Gastrocnemius medialis (tissue), 4 donors: Measurements from ENCODE around the gene PITHD1. TPM values are rescaled to one million over a fixed set of nuclear protein-coding genes. Genes with fewer than 3 reads are reported as not detected.
"Not testable (repeated sequence)": the region's sequence is repeated elsewhere in the genome, so short reads cannot be mapped to it uniquely, and the experiment has no call there.

Experiments used
- ATAC-seq, 2 donors: fragments of 150-250 bp; one replicate each; pipeline ENCODE4 v1.9.1; 2016
- DNase-seq, 2 donors: peaks; one replicate each; pipeline ENCODE4 v3.0.0-alpha.2; 2019
- H3K27ac ChIP-seq, 4 donors: fragments of 200-600 bp; sonication (generic); 1 replicate in 1 of 4; 2 replicates in 3 of 4; pipeline ENCODE4 v1.5.1; 2016 to 2018; ENCODE audit warnings: mild to moderate bottlenecking in 2 of 4, moderate library complexity in 1 of 4
- H3K27me3 ChIP-seq, 3 donors: fragments of 200-600 bp; sonication (generic) in 2 of 3; 1 replicate in 1 of 3; 2 replicates in 2 of 3; pipeline versions ENCODE4 v1.5.1 to v1.6.0; 2016 to 2019; ENCODE audit warnings: mild to moderate bottlenecking in 1 of 3, moderate library complexity in 1 of 3
- H3K36me3 ChIP-seq, 2 donors: fragments of 200-600 bp; sonication (generic) in 1 of 2; one replicate each; pipeline ENCODE4 v1.5.1; 2017 to 2018
- H3K4me1 ChIP-seq, 2 donors: fragments of 200-600 bp; sonication (generic) in 1 of 2; one replicate each; pipeline ENCODE4 v1.5.1; 2016 to 2017; ENCODE audit warnings: mild to moderate bottlenecking in 2 of 2
- H3K4me3 ChIP-seq, 4 donors: fragments of 200-600 bp; sonication (generic) in 3 of 4; 1 replicate in 1 of 4; 2 replicates in 3 of 4; pipeline ENCODE4 v1.5.1; 2016 to 2019; ENCODE audit warnings: mild to moderate bottlenecking in 2 of 4
- H3K9me3 ChIP-seq, 3 donors: fragments of 200-600 bp; sonication (generic) in 2 of 3; 1 replicate in 1 of 3; 2 replicates in 2 of 3; pipeline ENCODE4 v1.5.1; 2016 to 2019
- POLR2A ChIP-seq, 2 donors: fragments of 450-650 bp; IDR thresholded peaks; one replicate each; pipeline ENCODE4 v1.6.1; 2017; ENCODE audit warnings: antibody characterized with exemption in 2 of 2, mild to moderate bottlenecking in 2 of 2, moderate library complexity in 2 of 2
- in situ Hi-C, 4 donors: fragments of 200-750 bp; cut with MboI; loops; one replicate each; pipeline versions ENCODE4 v1.15.0 to v1.8.0; 2017; ENCODE audit warnings: low sequenced_read_pairs in 4 of 4
- intact Hi-C: fragments of 100-400 bp; cut with DNase I; formaldehyde crosslinking; loops from one replicate; pipeline ENCODE4 v1.15.1; 2023; ENCODE audit warnings: low total_unique reads
- total RNA-seq, 4 donors: library from RNA; depleted of rRNA; stranded (reverse); fragments of >200 nt; gene quantifications; one replicate each; pipeline versions ENCODE4 v1.1.0 to v1.2.3, GENCODE V29; 2016
- TF ChIP-seq, protein P1 (sequence below), 5 experiments: fragments of 450-650 bp in 3 of 5; fragments of 200-600 bp in 2 of 5; sonication (generic) in 2 of 5; IDR thresholded peaks in 4 of 5; conservative IDR thresholded peaks in 1 of 5; 1 replicate in 4 of 5; 2 replicates in 1 of 5; pipeline ENCODE4 v1.5.1; 2016 to 2019; ENCODE audit warnings: antibody characterized with exemption in 5 of 5, mild to moderate bottlenecking in 3 of 5, moderate library complexity in 3 of 5

Gene PITHD1
- total RNA-seq, 4 donors from 2014 or later, result 79.9 to 104 (median 90.3) TPM

DNA sequence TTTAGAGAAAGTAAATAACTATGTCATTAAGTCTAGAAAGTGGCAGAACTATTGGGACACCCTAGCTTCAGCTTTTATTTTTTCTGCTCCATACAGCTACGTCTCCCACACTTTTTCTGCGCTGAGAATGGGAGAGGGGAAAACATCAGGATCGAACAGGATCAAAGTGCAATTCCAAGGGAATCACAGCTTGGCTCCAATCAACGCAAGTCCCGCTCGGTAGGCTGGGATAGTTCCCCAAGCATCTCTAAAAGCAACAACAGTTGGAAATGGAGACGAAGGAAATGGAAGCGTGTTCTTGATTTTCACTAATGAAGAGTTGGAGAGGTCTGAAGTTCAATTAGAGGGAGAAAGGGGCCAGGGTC lies 46.5 kb downstream of the PITHD1 start:
- peaks cover 12 to 15% of the 10 kb centered on the region in 2 donors for H3K4me1 ChIP-seq
- ATAC-seq (peak; percentile 4 to 7), DNase-seq (no peak)
- peak overlapping the region; percentile 91 to 99 (median 96) for H3K4me3 ChIP-seq
- no peaks in the 10 kb centered on the region for H3K27me3 ChIP-seq
- H3K36me3 ChIP-seq, result peaks cover 0 to 6% of the 10 kb centered on the region in 2 donors
- H3K9me3 ChIP-seq, result no peaks in the 10 kb centered on the region
- H3K27ac ChIP-seq, result peak overlapping the region; percentile 96 to 100 (median 98)
- no peak for TF ChIP-seq POLR2A (IDR thresholded peaks at IDR 0.05)
- TF ChIP-seq, protein P1, sequence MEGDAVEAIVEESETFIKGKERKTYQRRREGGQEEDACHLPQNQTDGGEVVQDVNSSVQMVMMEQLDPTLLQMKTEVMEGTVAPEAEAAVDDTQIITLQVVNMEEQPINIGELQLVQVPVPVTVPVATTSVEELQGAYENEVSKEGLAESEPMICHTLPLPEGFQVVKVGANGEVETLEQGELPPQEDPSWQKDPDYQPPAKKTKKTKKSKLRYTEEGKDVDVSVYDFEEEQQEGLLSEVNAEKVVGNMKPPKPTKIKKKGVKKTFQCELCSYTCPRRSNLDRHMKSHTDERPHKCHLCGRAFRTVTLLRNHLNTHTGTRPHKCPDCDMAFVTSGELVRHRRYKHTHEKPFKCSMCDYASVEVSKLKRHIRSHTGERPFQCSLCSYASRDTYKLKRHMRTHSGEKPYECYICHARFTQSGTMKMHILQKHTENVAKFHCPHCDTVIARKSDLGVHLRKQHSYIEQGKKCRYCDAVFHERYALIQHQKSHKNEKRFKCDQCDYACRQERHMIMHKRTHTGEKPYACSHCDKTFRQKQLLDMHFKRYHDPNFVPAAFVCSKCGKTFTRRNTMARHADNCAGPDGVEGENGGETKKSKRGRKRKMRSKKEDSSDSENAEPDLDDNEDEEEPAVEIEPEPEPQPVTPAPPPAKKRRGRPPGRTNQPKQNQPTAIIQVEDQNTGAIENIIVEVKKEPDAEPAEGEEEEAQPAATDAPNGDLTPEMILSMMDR (IDR thresholded peaks at IDR 0.05 in 4 of 5, conservative IDR thresholded peaks at IDR 0.05 in 1 of 5), result no peak
- intact Hi-C loops (loop anchor here (5.0 kb wide), 1 partner anchor 43 kb away; the partner anchor contains the start of gene FUCA1), in situ Hi-C loops (no loop called here)

DNA sequence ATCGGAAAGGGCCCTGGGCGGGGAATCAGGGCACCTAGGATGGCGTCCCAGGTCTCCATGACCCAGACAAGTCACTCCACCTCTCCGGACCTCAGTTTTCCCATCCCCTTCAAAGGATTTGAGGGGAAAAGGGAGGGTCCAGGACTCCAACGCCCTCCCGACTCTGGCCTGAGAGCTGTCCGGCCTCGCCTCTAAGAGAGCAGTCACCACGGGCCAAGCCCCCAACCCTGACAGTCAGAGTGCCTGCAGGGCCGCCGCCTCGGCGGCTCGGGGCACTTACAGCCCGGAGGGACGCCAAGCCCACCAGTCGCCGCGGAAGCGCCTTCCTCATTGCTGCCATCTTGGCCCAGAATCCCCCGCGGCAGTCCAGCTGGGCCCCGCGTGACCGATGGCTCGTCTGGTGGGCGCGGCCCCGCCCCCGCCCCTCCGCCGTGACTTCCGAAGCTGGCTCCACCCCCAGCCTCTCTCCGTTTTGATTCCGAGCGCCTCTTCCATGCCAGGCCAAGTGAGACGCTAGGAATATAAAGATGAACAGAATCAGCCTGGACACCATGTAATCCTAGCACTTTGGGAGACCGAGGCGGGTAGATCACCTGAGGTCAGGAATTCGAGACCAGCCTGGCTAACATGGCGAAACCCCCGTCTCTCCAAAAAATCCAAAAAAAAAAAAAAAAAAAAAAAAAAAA lies 47.0 kb downstream of the PITHD1 start, which contains the start of gene HMGCL:
HMGCL (minus strand) TSS at position 354 of the 686 bp plus-strand sequence; CDS start at position 340, 14 bp downstream.
- Histone ChIP-seq H3K36me3 (peaks cover 0 to under 1% of the 10 kb centered on the region in 2 donors), H3K4me3 (peak within 1 kb of the TSS; percentile 91 to 99 (median 96)), H3K27me3 (no peaks in the 10 kb centered on the region), H3K4me1 (peaks cover 12 to 15% of the 10 kb centered on the region in 2 donors), H3K27ac (peak within 1 kb of the TSS; percentile 96 to 100 (median 98)), H3K9me3 (no peaks in the 10 kb centered on the region)
- TF ChIP-seq, protein P1 (IDR thresholded peaks at IDR 0.05 in 4 of 5, conservative IDR thresholded peaks at IDR 0.05 in 1 of 5), result no peak
- peak; percentile 93 to 94 for TF ChIP-seq POLR2A (IDR thresholded peaks at IDR 0.05)
- in situ Hi-C loops (no loop called here), intact Hi-C loops (loop anchor here (5.0 kb wide), 1 partner anchor 42 kb away; the partner anchor contains the start of gene FUCA1)
- ATAC-seq (peak; percentile 85 to 89), DNase-seq (peak; percentile 82 to 88)

DNA sequence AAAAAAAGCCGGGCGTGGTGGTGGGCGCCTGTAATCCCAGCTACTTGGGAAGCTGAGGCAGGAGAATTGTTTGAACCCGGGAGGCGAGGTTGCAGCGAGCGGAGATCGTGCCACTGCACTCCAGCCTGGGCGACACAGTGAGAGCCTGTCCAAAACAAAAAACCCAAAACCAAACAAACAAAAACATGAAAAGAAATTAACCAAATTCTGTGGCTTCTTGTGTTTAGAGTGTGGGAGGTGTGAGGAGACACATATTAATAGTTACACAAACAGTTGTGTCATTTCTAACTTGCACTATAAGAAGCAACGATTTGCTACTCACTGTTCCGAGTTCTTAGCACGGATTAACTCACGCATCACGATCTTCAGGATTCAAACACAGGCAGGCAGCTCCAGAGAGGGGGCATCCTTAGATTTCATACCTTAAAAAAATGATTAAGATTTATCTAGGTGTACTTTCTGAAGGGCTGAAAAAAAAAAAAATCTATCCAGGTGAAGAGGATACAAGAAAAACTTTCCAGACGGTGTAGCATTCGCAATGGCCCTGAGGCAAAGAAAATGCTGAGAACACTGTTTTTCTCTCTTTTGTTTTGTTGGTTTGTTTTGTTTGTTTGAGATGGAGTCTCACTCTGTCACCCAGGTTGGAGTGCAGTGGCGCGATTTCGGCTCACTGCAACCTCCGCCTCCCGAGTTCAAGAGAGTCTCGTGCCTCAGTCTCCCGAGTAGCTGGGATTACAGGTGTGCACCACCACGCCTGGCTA lies 47.7 kb downstream of the PITHD1 start:
- intact Hi-C loops, result loop anchor here (5.0 kb wide), 1 partner anchor 41 kb away; the partner anchor contains the start of gene FUCA1
- TF ChIP-seq POLR2A (IDR thresholded peaks at IDR 0.05), result no peak
- TF ChIP-seq, protein P1 (IDR thresholded peaks at IDR 0.05 in 4 of 5, conservative IDR thresholded peaks at IDR 0.05 in 1 of 5), result no peak
- no peak for DNase-seq
- in situ Hi-C loops, result no loop called here
- H3K27ac ChIP-seq, result peak overlapping the region; percentile 96 to 100 (median 98)
- peaks cover 12 to 15% of the 10 kb centered on the region in 2 donors for H3K4me1 ChIP-seq
- no peaks in the 10 kb centered on the region for H3K27me3 ChIP-seq
- H3K36me3 ChIP-seq, result no peaks in the 10 kb centered on the region
- peak overlapping the region; percentile 91 to 99 (median 96) for H3K4me3 ChIP-seq
- H3K9me3 ChIP-seq, result no peaks in the 10 kb centered on the region
- no peak for ATAC-seq

DNA sequence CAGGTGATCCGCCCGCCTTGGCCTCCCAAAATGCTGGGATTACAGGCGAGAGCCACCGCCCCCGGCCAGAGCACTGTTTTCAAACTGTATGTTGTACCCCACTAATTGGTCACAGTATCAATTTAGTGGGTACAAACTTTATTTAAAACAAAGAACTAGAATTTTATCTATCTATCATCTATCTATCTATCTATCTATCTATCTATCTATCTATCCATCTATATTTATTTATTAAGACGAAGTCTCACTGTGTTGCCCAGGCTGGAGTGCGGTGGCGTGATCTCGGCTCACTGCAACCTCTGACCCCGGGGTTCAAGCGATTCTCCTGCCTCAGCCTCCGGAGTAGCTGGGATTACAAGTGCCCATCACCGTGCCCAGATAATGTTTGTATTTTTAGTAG lies 48.4 kb downstream of the PITHD1 start:
- H3K36me3 ChIP-seq, in situ Hi-C loops, H3K27me3 ChIP-seq, H3K4me3 ChIP-seq, ATAC-seq, H3K27ac ChIP-seq, DNase-seq, H3K9me3 ChIP-seq: not testable (repeated sequence)
- peaks cover 12 to 15% of the 10 kb centered on the region in 2 donors for H3K4me1 ChIP-seq
- intact Hi-C loops, result loop anchor here (5.0 kb wide), 1 partner anchor 41 kb away; the partner anchor contains the start of gene FUCA1

DNA sequence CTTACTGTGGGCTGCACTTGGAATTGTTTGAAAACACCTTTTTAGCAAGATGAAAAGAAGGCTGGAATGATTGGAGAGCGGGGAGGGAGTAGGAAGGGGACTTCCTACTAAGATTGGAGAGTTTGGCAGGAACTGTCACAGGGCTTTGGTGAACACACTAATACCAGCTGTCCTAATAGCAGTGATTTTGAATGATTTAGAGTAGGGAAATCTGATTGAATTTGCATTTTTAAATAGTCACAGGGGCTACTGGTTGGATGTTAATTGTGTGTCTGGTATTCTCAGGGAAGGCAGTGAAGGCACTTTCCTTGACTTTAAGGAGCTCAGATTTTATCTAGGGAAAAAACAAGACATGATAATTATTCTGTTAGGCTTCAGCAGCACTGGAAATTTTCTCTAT lies 49.5 kb downstream of the PITHD1 start:
- intact Hi-C loops, result loop anchor here (5.0 kb wide), 1 partner anchor 40 kb away; the partner anchor contains the start of gene FUCA1
- Histone ChIP-seq H3K4me3 (no peak overlapping the region), H3K4me1 (peaks cover 12 to 15% of the 10 kb centered on the region in 2 donors), H3K36me3 (no peaks in the 10 kb centered on the region), H3K27me3 (no peaks in the 10 kb centered on the region), H3K27ac (no peak overlapping the region), H3K9me3 (no peaks in the 10 kb centered on the region)
- TF ChIP-seq POLR2A (IDR thresholded peaks at IDR 0.05), result no peak
- TF ChIP-seq, protein P1 (IDR thresholded peaks at IDR 0.05 in 4 of 5, conservative IDR thresholded peaks at IDR 0.05 in 1 of 5), result no peak
- DNase-seq (no peak), ATAC-seq (no peak)
- in situ Hi-C loops, result no loop called here

DNA sequence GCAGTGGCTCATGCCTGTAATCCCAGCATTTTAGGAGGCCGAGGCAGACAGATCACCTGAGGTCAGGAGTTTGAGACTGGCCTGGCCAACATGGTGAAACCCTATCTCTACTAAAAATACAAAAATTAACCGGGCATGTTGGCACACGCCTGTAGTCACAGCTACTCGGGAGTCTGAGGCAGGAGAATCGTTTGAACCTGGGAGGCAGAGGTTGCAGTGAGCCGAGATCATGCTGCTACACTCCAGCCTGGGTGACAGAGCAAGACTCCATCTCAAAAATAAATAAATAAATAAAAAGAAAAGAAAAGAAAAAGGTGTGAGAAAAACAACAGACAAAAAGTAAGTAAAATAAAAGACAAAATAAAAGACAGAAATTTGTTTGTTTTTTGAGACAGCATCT lies 55.9 kb downstream of the PITHD1 start:
- ATAC-seq, H3K27me3 ChIP-seq, in situ Hi-C loops, H3K36me3 ChIP-seq, H3K4me1 ChIP-seq, H3K4me3 ChIP-seq, DNase-seq, H3K27ac ChIP-seq, intact Hi-C loops, H3K9me3 ChIP-seq: not testable (repeated sequence)
